GM12874 (cell line): ENCODE measurements around the gene IFIT2.

Source experiments
- TF ChIP-seq, protein P1 (sequence below): IDR thresholded peaks from 2 replicates; pipeline ENCODE4 v1.5.1; 2011; ENCODE audit warnings: low read depth, mild to moderate bottlenecking, control low read depth, low read length, moderate library complexity; ENCODE audit not compliant: insufficient read depth

The IFIT2 gene

DNA sequence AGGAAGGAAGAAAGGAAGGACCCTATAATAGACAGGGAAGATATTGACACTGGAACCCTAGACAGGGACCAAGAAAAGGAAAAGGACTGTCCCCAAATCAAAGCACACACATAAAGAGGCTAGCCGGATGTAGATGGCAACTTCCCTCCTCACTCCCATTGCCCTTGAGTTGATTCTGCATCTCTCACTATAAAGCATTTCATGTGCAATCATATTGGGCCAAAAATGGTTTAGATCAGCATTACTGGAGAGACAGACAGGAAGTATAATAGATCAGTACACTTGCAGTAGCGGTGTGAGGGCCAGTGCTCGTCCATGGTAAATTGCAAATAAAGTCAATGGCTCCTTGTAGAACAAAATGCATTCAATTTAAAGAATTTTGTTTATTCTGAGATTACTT, 34.4 kb downstream of the IFIT2 start:
- TF ChIP-seq, protein P1, sequence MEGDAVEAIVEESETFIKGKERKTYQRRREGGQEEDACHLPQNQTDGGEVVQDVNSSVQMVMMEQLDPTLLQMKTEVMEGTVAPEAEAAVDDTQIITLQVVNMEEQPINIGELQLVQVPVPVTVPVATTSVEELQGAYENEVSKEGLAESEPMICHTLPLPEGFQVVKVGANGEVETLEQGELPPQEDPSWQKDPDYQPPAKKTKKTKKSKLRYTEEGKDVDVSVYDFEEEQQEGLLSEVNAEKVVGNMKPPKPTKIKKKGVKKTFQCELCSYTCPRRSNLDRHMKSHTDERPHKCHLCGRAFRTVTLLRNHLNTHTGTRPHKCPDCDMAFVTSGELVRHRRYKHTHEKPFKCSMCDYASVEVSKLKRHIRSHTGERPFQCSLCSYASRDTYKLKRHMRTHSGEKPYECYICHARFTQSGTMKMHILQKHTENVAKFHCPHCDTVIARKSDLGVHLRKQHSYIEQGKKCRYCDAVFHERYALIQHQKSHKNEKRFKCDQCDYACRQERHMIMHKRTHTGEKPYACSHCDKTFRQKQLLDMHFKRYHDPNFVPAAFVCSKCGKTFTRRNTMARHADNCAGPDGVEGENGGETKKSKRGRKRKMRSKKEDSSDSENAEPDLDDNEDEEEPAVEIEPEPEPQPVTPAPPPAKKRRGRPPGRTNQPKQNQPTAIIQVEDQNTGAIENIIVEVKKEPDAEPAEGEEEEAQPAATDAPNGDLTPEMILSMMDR, result no peak

DNA sequence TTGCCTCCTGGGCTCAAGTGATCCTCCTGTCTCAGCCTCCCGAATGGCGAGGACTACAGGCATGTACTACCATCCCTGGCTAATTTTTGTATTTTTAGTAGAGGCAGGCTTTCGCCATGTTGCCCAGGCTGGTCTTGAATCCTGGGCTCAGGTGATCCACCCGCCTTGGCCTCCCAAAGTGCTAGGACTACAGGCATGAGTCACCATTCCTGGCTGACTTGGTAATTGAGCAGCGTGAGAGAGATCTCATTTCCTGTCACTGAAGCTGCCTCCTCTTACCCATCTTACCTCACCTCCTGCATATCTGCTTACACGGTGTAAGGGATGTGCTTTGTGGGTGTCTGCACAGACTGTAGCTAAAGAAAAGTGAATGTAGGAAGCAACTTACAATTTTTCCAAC, 35.6 kb downstream of the IFIT2 start:
- TF ChIP-seq, protein P1, result no peak

DNA sequence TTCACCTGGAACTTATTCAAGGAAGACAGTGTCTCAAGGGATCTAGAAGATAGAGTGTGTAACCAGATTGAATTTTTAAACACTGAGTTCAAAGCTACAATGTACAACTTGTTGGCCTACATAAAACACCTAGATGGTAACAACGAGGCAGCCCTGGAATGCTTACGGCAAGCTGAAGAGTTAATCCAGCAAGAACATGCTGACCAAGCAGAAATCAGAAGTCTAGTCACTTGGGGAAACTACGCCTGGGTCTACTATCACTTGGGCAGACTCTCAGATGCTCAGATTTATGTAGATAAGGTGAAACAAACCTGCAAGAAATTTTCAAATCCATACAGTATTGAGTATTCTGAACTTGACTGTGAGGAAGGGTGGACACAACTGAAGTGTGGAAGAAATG, 36.9 kb downstream of the IFIT2 start:
- TF ChIP-seq, protein P1, result no peak

DNA sequence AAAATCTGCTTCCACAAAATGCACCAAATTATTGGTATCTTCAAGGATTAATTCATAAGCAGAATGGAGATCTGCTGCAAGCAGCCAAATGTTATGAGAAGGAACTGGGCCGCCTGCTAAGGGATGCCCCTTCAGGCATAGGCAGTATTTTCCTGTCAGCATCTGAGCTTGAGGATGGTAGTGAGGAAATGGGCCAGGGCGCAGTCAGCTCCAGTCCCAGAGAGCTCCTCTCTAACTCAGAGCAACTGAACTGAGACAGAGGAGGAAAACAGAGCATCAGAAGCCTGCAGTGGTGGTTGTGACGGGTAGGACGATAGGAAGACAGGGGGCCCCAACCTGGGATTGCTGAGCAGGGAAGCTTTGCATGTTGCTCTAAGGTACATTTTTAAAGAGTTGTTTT, 38.0 kb downstream of the IFIT2 start:
- TF ChIP-seq, protein P1, result no peak

DNA sequence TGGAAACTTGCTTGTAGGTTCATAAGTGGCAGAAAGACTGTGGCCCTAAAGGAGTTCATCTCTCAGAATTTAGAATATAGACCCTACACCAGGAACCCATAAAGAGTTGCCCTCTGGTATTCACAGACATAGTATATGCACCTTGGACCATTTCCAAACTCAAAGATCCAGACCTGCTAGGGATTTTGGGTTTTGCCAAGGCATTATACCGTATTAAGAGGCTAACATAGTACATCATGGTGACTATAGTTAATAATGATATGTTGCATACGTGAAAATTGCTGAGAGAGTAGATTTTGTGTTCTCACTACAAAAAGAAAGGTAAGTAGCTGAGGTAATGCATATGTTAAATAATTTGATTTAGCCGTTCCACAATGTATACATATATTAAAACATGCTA, 39.8 kb downstream of the IFIT2 start:
- TF ChIP-seq, protein P1, result no peak

DNA sequence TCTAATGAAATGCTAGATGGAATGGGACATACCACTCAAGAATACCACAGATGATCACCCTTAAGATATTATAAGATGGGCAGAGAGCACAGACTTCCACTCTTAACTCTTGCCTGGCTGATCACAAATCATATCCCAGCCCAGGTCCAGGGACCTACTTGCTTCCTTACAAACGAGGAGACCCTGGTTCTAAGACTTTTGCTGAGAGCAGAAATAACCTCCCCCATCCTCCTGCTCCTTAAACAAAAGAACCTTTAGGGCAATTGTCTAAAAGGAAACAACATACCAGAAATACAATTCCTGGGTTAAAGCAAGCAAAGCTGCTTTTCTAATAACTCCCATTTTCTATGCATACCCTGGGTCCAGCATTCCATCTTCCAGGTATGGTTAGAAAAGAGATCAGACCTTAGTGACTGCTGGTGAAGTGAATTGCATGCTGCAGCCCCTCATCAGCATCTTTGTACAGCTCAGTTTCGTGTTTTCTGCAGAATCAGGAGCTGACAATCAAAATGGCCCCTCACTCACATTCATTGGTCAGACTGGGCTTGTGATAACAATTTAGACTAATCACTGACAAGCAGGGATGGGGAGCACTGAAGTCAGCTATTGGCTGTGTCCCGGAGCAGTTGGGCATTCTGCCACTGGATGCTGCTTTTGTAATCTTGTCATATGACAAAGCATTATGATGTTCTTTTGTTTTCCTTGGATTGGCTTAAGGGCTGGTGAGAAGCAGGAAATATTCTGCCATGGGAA, 40.5 kb downstream of the IFIT2 start:
- TF ChIP-seq, protein P1, result no peak

DNA sequence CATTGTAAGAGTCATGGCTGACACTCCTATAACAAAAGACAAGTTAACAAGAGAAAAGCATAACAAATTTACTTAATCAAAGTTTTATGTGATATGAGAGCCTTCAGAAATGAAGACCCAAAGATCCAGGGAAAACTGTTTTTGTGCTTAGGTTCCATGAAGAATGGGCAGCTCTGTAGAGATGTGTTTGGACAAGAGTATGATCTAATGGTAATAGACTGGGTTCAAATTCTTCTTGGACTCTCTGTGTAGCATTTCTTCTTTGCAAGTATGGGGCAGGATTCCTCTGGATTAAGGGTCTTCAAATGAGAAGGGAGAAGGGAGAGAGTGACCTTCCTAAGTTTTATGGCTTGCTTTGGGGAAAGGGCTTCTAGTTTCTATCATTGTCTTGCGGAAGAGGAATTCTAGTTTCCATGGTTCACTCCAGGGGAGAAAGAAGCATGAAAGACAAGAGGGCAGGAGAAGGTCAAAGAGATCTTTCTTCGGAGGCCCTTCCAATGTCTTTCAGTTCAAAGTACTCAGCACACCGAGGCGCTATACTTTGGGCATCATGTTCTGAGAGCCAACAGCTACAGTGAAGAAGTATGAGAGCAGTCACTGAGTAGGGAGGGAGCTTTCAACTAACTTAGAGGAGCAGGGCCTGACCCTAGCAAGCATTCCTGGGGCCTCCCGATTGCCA, 41.4 kb downstream of the IFIT2 start:
- TF ChIP-seq, protein P1, result no peak
